Measurements from ENCODE around the gene GNAI3.
A peak's percentile ranks its signal among the peaks of the same experiment; 100 is the strongest.

The GNAI3 gene

DNA sequence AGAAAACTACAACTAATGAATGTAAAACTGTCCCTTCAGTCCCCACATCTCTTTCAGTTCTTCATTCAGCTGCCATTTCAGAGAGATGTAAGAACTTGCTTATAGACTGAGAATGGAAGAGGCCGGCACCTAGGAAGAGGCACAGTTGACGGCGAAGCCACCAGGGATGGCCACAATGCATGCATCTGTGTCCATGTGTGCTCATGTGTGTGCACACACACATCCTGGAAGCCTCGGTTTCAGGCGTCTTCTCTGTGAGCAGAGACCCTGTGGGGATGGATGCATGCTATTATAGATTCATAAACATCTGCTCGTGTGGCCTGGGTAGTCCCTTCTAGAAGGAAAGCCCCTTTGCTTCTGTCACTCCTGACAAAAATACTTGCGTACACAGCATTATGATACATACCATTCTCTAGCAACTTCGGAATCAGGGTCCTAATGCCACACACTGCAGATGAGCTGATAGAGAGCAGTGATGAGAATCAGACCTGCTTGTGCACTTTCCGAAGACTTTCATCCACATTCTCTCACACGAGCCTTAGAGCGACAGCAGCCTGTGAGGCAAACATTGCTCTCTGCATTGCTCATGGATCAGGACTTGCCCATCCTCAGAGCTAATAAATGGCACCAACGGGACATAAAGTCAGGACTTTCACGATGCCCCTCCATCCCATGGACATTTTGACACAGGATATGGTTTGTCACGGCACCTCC, 21.2 kb upstream of the GNAI3 start:
- no peak for DNase-seq (ENCODE audit: low read depth)

DNA sequence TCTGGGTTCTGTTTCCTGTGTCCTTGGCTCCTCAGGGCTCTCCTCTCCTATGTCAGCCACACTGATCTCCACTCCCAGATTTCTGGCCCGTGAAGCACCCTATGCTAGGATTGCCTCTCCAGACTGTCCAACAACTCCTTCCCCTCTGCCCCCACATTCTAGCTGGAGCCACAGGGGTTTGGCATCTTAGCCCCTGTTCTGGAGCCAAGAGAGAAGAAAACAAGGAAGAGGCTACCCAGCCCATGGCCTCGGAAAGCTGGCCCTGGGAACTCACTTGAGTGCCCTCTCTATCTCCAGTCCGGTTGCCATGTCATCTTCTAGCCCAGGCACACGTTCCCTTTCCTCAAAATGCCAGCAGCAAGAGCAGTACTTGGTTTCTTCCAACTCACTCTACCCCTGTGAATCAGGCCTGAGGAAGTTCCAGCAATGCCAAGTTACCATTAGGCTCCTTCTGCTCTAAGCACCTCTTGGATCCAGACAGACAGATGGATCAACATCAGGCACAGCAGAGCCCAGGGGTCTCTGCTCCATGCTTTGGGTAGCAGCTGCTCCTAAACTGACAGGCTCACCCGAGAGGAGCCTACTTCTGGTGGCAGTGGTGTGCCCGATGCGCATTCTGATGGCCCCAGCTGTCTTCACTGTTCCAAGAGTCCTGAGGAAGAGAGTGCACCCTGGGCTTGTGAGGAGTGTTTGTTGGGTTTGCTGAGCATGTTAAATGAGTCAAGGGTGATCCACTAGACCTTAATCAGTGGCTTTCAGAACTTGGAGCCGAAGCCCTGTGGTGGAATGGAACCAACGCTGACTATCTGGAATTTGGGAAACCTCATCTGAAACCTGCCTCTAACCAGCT, 20.3 kb upstream of the GNAI3 start:
- DNase-seq (ENCODE audit: low read depth): no peak

DNA sequence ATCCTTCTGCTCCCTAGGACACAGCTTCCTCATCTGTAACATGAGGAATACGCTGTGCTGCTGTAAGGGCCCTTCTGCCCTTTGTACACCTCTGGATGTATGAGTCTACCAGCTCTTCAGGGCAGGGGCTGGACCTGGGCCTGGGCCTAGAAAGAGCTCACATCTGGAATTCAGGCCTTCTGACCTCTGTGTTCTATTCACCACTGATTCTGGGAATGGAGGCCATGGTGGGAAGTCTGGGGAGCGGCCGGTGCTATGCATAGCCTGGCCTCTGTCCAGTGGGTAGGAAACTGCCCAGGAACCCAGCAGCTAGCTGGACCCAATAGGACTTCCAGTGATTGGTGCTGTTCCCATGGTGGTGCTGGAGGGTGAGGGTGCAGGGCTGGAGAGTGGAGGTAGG, 19.7 kb upstream of the GNAI3 start:
- DNase-seq (ENCODE audit: low read depth): no peak

GRCh38 chr1:109529881-109530456, 18.4 kb upstream of the GNAI3 start:
- no peak for DNase-seq (ENCODE audit: low read depth)

- DNase-seq (ENCODE audit: low read depth): no peak
These were observed 17.8 kb upstream of the GNAI3 start for GRCh38 chr1:109530457-109531087.

DNA sequence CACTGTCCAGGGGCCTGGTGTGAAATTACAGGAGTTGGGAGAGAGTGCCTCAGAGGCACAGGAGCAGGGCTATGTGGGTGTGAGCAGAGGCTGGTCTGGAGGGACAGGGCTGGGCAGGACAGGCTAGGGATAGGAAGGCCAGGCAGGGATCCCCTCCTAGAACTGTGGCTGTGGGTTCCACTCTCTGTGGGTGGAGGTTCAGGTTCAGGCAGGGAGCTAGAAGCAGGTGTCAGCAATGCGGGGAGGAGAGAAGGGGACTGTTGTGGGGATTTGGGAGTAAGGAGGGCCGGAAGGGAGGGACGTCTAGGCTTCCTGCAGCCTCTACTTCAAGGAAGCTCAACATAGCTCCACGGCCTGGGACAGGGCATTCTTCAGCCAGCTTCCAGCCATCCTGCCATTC, 17.0 kb upstream of the GNAI3 start:
- DNase-seq (ENCODE audit: low read depth): no peak

- DNase-seq (ENCODE audit: low read depth): no peak
These were observed 16.5 kb upstream of the GNAI3 start for GRCh38 chr1:109531826-109532364.

GRCh38 chr1:109532365-109533136, 15.9 kb upstream of the GNAI3 start:
- peak; percentile 84 for DNase-seq (ENCODE audit: low read depth)

GRCh38 chr1:109534307-109534858, 14.0 kb upstream of the GNAI3 start:
- no peak for DNase-seq (ENCODE audit: low read depth)

DNA sequence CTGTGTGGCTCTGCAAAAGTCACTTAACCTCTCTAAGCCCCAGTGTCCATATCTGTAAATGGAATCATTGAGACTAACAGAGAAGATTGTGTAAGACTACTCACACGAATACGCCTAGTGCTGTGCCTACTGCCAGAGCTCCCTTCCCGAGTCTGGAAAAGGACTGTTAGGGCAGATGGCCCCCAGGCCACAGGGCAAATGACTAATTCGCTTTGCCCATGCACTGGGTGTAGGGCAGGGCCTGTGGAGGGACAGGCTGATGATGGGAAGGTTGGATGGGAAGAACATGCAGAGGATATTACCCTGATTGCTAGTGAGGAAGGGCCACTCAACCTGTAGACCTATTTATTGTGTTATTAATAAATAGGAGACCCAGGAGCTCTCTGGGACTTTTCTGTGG, 12.9 kb upstream of the GNAI3 start:
- DNase-seq (ENCODE audit: low read depth): no peak

DNA sequence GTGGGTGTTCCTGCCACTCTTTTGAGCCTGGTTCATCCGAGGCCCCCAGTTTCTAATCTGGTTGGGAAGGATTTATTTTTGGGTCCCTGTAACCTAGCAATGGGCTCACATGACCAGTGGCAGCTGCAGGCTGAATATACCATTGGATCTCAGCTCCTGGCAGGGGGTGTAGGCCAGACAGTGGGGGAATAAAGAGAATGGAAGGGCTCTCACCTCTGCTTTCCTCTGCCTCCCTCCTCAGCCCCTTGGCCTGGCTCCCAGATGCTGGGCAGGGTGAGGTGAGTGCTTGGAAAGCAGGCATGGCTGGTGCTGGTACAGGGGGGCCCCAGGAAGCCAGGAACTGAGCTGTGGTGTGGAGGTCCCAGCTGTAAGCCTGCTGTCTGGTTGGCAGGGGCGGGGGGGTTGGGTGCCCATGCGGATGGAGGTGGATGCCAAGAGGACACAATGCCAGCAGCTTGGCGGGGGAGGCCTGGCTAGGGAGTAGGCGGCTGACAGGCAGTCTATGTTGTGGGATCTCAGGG, 12.4 kb upstream of the GNAI3 start:
- DNase-seq (ENCODE audit: low read depth): no peak

DNA sequence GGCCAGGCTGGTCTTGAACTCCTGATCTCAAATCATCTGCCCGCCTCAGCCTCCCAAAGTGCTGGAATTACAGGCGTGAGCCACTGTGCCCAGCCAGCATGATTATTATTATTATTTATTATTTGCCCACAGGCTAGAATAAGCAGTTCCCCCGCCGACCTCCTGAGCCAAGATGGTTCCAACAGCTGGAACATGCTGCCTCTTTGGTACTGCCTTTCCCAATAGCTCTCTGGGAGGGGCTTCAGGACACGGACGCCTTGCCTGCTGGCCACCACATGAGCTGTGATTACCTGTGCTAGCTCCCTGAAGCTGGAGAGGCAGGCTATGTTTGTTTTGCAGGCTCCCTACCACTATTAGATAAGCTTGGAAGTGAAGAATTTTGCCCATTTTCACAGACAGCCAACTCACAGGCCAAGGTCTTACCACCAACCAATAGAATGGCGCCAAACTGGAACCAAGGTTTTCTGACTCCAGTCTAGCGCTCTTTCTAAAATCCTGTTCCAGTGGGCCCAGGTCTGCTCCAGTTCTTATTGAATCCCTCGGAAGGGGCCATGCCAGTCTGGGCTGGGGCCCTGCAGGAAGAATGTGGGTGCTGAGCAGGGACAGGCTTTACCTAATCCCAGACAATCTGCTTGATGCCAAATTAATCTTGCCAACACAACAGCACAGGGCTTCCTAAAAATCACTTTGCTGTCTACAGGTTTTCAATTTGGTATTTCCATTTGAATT, 10.8 kb upstream of the GNAI3 start:
- DNase-seq (ENCODE audit: low read depth): no peak

DNA sequence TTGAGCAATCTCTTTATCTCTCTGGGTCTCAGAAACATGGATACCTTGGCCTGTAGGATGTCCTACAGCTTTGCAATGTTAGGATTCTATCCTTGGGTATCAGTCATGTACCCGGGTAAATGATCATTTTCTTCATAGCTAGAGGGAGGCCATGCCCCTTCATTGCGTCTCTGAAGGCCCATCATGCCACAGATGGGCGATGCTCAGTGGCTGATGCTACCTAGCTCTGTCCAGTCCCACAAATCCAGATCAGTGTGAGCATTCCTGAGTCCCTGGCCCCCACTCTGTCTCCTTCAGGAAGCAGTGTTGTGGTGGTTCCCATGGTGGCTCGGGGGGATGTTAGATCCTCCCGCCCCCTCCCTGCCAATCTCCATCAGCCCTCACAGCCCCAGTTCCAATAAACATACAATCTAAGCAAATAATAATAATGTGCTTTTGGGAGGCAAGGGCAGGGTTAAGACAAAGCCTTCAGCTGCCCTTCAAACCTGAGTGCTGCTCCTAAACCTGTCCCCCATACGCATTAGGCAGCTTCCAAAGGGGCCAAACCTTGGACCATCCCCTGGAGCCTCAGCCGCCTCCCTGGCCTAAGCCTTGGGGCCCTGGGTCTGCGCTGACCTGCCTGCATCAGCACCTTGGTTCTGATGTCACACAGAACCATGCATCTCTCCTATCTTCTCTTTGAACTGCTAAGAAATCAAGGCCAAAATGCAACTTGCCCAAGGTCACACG, 9.4 kb upstream of the GNAI3 start:
- no peak for DNase-seq (ENCODE audit: low read depth)

GRCh38 chr1:109539676-109540075, 8.7 kb upstream of the GNAI3 start, which contains the start of gene GPR61:
Gene GPR61 (plus strand): TSS chr1:109539872. CDS start chr1:109543023, 3,151 bp downstream.
- DNase-seq (ENCODE audit: low read depth): no peak

DNA sequence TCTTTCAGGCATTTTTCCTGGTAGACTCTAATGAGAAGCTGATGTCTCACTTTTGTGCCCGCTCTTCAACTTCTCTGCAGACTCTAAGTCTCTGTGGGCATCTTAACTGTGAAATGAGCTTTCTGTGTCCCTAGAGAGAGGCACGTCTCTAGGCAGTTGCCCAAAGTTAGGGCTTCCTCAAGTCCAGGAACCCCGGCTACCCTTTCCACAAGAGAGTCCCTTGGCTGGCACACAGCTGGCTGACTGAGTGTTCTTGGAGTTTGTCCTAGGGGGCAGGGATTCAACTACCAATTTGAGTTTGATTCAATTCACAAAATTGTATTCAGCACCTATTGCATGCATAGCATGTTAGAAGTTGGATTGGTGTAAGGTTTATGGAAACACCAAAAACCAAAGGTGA, 7.3 kb upstream of the GNAI3 start:
- DNase-seq (ENCODE audit: low read depth): no peak

DNA sequence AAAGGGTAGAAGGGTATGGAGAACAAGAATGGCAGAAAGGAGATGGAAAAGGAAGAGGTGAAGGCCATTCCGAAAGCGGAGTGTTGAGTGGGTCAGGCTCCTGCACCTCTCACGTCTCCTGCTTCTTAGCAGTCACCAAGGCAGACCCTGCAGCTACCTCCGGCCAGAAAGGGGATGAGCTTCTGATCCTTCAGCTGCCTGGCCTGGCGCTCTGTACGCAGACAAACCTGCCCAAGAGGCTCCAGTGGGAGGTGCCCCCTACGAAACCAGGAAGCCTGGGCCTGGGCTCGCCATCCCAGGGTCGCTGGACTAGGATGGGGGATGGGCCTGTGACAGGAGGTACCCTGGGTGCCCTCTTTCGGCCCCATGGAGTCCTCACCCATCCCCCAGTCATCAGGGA, 5.8 kb upstream of the GNAI3 start:
- no peak for DNase-seq (ENCODE audit: low read depth)

GRCh38 chr1:109543283-109543987, 5.0 kb upstream of the GNAI3 start:
- no peak for DNase-seq (ENCODE audit: low read depth)

DNA sequence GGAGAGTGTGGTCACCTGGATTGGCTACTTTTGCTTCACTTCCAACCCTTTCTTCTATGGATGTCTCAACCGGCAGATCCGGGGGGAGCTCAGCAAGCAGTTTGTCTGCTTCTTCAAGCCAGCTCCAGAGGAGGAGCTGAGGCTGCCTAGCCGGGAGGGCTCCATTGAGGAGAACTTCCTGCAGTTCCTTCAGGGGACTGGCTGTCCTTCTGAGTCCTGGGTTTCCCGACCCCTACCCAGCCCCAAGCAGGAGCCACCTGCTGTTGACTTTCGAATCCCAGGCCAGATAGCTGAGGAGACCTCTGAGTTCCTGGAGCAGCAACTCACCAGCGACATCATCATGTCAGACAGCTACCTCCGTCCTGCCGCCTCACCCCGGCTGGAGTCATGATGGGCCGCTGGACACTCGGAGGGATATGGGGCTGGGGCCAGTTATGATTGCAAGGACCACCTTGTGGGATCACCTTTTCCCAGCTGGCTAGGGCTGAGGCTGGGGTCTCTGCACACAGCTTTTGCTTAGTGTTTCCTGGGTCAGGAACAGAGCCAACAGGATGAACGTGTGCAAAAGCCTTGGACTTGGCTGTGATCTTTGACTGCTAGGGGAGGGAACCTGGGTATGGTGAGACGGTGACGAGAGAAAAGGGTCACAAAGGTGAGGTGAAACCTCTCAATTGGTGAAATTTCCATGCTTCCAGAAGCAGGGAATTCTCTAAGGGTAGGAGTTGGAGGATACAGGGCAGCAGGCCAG, 4.3 kb upstream of the GNAI3 start:
- DNase-seq (ENCODE audit: low read depth): no peak

Data from T follicular helper cell (primary cell).